ENCODE measurements around the gene RPS14. TPM values are rescaled to one million over a fixed set of nuclear protein-coding genes. Genes with fewer than 3 reads are reported as not detected.

RPS14 gene
- total and polyA plus RNA-seq, 9 of the 15 experiments (the other 6 are each of a cell fraction or from before 2014, with no cell fraction given) = 1,824 to 5,983 (median 3,017) TPM

DNA sequence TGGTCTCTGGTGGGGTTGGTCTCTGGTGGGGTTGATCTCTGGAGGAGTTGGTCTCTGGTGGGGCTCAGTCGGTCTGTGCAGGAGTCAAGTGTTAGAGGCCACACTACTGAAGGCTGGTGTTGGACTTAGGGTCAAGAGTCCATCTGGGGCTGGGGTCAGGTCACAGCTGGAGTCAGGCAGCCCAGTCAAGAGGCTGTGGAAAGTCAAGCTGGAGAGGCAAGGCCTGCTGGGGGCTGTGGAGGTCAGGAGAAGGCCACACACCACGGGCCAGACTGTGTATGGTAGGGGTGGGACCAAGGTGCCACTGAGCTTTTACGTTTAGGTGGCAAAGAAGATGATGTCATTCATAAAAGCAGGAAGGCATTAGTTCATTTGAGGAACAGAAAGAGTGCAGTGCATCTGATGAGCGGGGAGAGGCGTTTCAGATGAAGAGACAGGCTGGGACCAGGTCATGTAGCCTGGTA, 20.1 kb downstream of the RPS14 start (continued):
- TF ChIP-seq TSHZ1 (CRISPR knock-in tag; IDR thresholded peaks at IDR 0.05) (no peak), ZNF586 (CRISPR knock-in tag; conservative IDR thresholded peaks at IDR 0.05) (no peak)

DNA sequence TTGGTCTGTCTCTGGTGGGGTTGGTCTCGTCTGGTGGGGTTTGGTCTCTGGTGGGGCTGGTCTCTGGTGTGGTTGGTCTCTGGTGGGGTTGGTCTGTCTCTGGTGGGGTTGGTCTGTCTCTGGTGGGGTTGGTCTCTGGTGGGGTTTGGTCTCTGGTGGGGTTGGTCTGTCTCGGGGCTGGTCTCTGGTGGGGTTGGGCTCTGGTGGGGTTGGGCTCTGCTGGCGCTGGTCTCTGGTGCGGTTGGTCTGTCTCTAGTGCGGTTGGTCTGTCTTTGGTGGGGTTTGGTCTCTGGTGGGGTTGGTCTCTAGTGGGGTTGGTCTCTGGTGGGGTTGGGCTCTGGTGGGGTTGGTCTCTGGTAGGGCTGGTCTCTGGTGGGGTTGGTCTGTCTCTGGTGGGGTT, 20.6 kb downstream of the RPS14 start:
- ChIA-PET CTCF (ENCODE audit: low intra/inter-chr PET ratio) (no interaction called here), POLR2A (interaction anchor here (1.4 kb wide), 1 partner anchor 16 kb away, joined by 3 read pairs; no protein-coding TSS in a partner anchor)
- in situ Hi-C loops (cut with MboI) (no loop called here), intact Hi-C loops (cut with micrococcal nuclease) (no loop called here)
- Histone ChIP-seq H3K27me3 (ENCODE audit: control insufficient read depth in 2 of 2, insufficient read depth in 2 of 2, low read length in 2 of 2) (peaks cover 0 to 23% of the 10 kb centered on the region in 2 experiments; a peak in 3 of 5 replicates), H3K9me3 (replicated peaks; ENCODE audit: control insufficient read depth, insufficient read depth, low read depth, low read length) (no peaks in the 10 kb centered on the region), H3K36me3 (ENCODE audit: control insufficient read depth, insufficient read depth, low read length) (no peaks in the 10 kb centered on the region), H3K4me1 (replicated peaks in 1 of 2; ENCODE audit: control insufficient read depth in 2 of 2, insufficient read depth in 2 of 2, low read length in 2 of 2) (peaks cover 8 to 19% of the 10 kb centered on the region in 2 experiments; a peak in 4 of 5 replicates), H3K4me3 (no peak overlapping the region), H3K9ac (ENCODE audit: insufficient read depth in 1 of 2, low read depth in 2 of 2, low read length in 2 of 2) (peak overlapping the region in 1 of 2 experiments; percentile 82; a peak in 1 of 4 replicates), H3K27ac (ENCODE audit: extremely low read depth, low read depth, low read length) (no peak overlapping the region), H3K9me1 (ENCODE audit: control insufficient read depth, insufficient read depth, low read length) (no peaks in the 10 kb centered on the region), H2AFZ (ENCODE audit: low read depth, low read length) (no peak overlapping the region), H3K4me2 (ENCODE audit: insufficient read depth, low read length) (no peak overlapping the region), H3K79me2 (ENCODE audit: control insufficient read depth, insufficient read depth, low read length) (no peaks in the 10 kb centered on the region), H4K20me1 (replicated peaks; ENCODE audit: control insufficient read depth, insufficient read depth, low read length) (no peaks in the 10 kb centered on the region)
- DNase-seq (ENCODE audit: extremely low read depth in 1 of 4, low spot score in 3 of 4) (no peak), FAIRE-seq (no peak), ATAC-seq (no peak)
- TF ChIP-seq SAFB (IDR thresholded peaks at IDR 0.05; ENCODE audit: borderline replicate concordance, low read depth, low read length) (peak; percentile 69; the same call in 1 of the 2 replicates), FOS (IDR thresholded peaks at IDR 0.05; ENCODE audit: extremely low read depth, insufficient read length) (no peak)
- BruUV-seq (replicated peaks) = no TSS peak
- WGBS (ENCODE audit: insufficient coverage, low coverage, missing lambda C conversion rate) = 77% methylated on average over 4 of the region's 5 CpGs
